H1 (cell line): ENCODE data around the gene IFIT1. TPM values are rescaled to one million over a fixed set of nuclear protein-coding genes. Genes with fewer than 3 reads are reported as not detected.

Experiments used
- CTCF ChIA-PET: fragments of 300-600 bp; sonication (Branson Sonifier 250); formaldehyde crosslinking; loops from one replicate; lab custom pipeline; 2021; ENCODE audit not compliant: partially characterized antibody; lab: Charles Lee
- POLR2A ChIA-PET: fragments of 300-600 bp; sonication (Branson Sonifier 250); formaldehyde crosslinking; loops from one replicate; lab custom pipeline; 2021; ENCODE audit warnings: inconsistent platforms; ENCODE audit not compliant: partially characterized antibody; lab: Charles Lee
- DNase-seq, 2 experiments: peaks; one replicate each; pipeline versions ENCODE4 v3.0.0 to v3.0.0-alpha.2; 2010 to 2022; ENCODE audit warnings: low spot score in 2 of 2, low read depth in 1 of 2, mixed read lengths in 1 of 2
- FAIRE-seq: peaks from 2 replicates; lab custom pipeline; 2011; peaks lifted over from hg19 to GRCh38; lab: Jason Lieb, UNC
- H2AFZ ChIP-seq: 2 replicates; pipeline ENCODE4 v1.8.1; 2012; ENCODE audit warnings: low read length, inconsistent platforms
- H2AK5ac ChIP-seq: 2 replicates; pipeline ENCODE4 v1.6.1; 2013; ENCODE audit warnings: low read depth, low read length
- H2BK120ac ChIP-seq: replicated peaks from 2 replicates; pipeline ENCODE3; 2013; ENCODE audit warnings: low read depth, low read length, inconsistent platforms
- H2BK12ac ChIP-seq: 2 replicates; pipeline ENCODE4 v1.6.1; 2013; ENCODE audit warnings: low read depth, low read length
- H2BK15ac ChIP-seq: 2 replicates; pipeline ENCODE4 v1.6.1; 2013; ENCODE audit warnings: low read length
- H2BK20ac ChIP-seq: 2 replicates; pipeline ENCODE4 v1.6.1; 2013; ENCODE audit warnings: low read length
- H2BK5ac ChIP-seq: 2 replicates; pipeline ENCODE4 v1.6.1; 2013; ENCODE audit warnings: low read depth, low read length
- H3K14ac ChIP-seq: 2 replicates; pipeline ENCODE4 v1.6.1; 2013; ENCODE audit warnings: inconsistent platforms; ENCODE audit not compliant: insufficient read length
- H3K18ac ChIP-seq: 2 replicates; pipeline ENCODE4 v1.6.1; 2013; ENCODE audit warnings: low read length; ENCODE audit errors: extremely low read depth
- H3K23ac ChIP-seq: 2 replicates; pipeline ENCODE4 v1.6.1; 2013; ENCODE audit warnings: inconsistent platforms; ENCODE audit not compliant: insufficient read length
- H3K23me2 ChIP-seq: 2 replicates; pipeline ENCODE4 v1.6.1; 2013; ENCODE audit warnings: low read depth, low read length
- H3K27ac ChIP-seq: 2 replicates; pipeline ENCODE4 v1.6.1; 2011; ENCODE audit warnings: low read depth, low read length, inconsistent platforms
- H3K27me3 ChIP-seq, 4 experiments: replicated peaks in 1 of 4; 1 replicate in 1 of 4; 2 replicates in 3 of 4; pipeline versions ENCODE4 v1.6.1 to v1.8.1; 2011 to 2013; ENCODE audit warnings: low read length in 3 of 4, mild to moderate bottlenecking in 3 of 4, inconsistent platforms in 2 of 4, mixed read lengths in 2 of 4, moderate library complexity in 1 of 4; ENCODE audit not compliant: control insufficient read depth in 3 of 4, insufficient read depth in 3 of 4; ENCODE audit errors: extremely low read depth in 1 of 4
- H3K36me3 ChIP-seq, 4 experiments: 2 replicates each; pipeline versions ENCODE4 v1.6.1 to v1.8.1; 2011 to 2013; ENCODE audit warnings: mild to moderate bottlenecking in 4 of 4, low read length in 3 of 4, moderate library complexity in 2 of 4, control low read depth in 1 of 4, inconsistent platforms in 1 of 4; ENCODE audit not compliant: insufficient read depth in 4 of 4, control insufficient read depth in 2 of 4
- H3K4ac ChIP-seq: replicated peaks from 2 replicates; pipeline ENCODE3; 2013; ENCODE audit warnings: low read length, low read depth, mixed read lengths, inconsistent platforms; ENCODE audit not compliant: insufficient read length
- H3K4me1 ChIP-seq, 4 experiments: replicated peaks in 1 of 4; 1 replicate in 1 of 4; 2 replicates in 3 of 4; pipeline versions ENCODE4 v1.6.1 to v1.8.1; 2011 to 2013; ENCODE audit warnings: low read length in 3 of 4, inconsistent platforms in 2 of 4, mixed read lengths in 1 of 4; ENCODE audit not compliant: insufficient read depth in 4 of 4, control insufficient read depth in 3 of 4
- H3K4me2 ChIP-seq, 2 experiments: 2 replicates each; pipeline versions ENCODE4 v1.6.1 to v1.8.1; 2011 to 2013; ENCODE audit warnings: low read depth in 2 of 2, low read length in 2 of 2, control low read depth in 1 of 2, inconsistent platforms in 1 of 2, mild to moderate bottlenecking in 1 of 2; ENCODE audit not compliant: insufficient read depth in 1 of 2
- H3K4me3 ChIP-seq, 4 experiments: fragments of 200-600, 300-600 bp in 1 of 4; sonication (generic), shearing (Covaris generic), sonication (Bioruptor Twin) in 1 of 4; 2 replicates each; pipeline versions ENCODE4 v1.5.1 to v1.8.1; 2011 to 2016; ENCODE audit warnings: low read length in 4 of 4, low read depth in 3 of 4, control low read depth in 2 of 4, inconsistent platforms in 2 of 4, mild to moderate bottlenecking in 2 of 4, mixed read lengths in 1 of 4, moderate library complexity in 1 of 4; ENCODE audit not compliant: insufficient read depth in 2 of 4; ENCODE audit errors: extremely low read depth in 1 of 4
- H3K56ac ChIP-seq: replicated peaks from 2 replicates; pipeline ENCODE3; 2013; ENCODE audit warnings: low read depth, mild to moderate bottlenecking, mixed read lengths, low read length, inconsistent platforms; ENCODE audit not compliant: insufficient read length
- H3K79me1 ChIP-seq: 2 replicates; pipeline ENCODE4 v1.6.1; 2013; ENCODE audit warnings: low read depth, low read length, control low read depth
- H3K79me2 ChIP-seq, 2 experiments: 2 replicates each; pipeline versions ENCODE4 v1.6.1 to v1.8.1; 2012 to 2013; ENCODE audit warnings: low read length in 2 of 2, mild to moderate bottlenecking in 2 of 2, inconsistent platforms in 1 of 2; ENCODE audit not compliant: insufficient read depth in 2 of 2, control insufficient read depth in 1 of 2
- H3K9ac ChIP-seq, 4 experiments: replicated peaks in 1 of 4; 1 replicate in 1 of 4; 2 replicates in 3 of 4; pipeline versions ENCODE4 v1.6.1 to v1.8.1; 2011 to 2013; ENCODE audit warnings: low read depth in 3 of 4, low read length in 3 of 4, control low read depth in 2 of 4, mild to moderate bottlenecking in 2 of 4, moderate library complexity in 2 of 4, inconsistent platforms in 1 of 4; ENCODE audit errors: extremely low read depth in 1 of 4
- H3K9me3 ChIP-seq, 2 experiments: 2 replicates each; pipeline versions ENCODE4 v1.6.1 to v1.8.1; 2012 to 2013; ENCODE audit warnings: mild to moderate bottlenecking in 2 of 2, moderate library complexity in 2 of 2, control low read depth in 1 of 2, inconsistent platforms in 1 of 2, low read depth in 1 of 2, low read length in 1 of 2, mixed read lengths in 1 of 2; ENCODE audit not compliant: insufficient read depth in 2 of 2
- H4K20me1 ChIP-seq, 2 experiments: replicated peaks in 1 of 2; 2 replicates each; pipeline versions ENCODE3 to v1.8.1; 2011 to 2013; ENCODE audit warnings: inconsistent platforms in 2 of 2, low read length in 2 of 2, mild to moderate bottlenecking in 1 of 2; ENCODE audit not compliant: insufficient read depth in 2 of 2, control insufficient read depth in 1 of 2
- H4K5ac ChIP-seq: 2 replicates; pipeline ENCODE4 v1.6.1; 2013; ENCODE audit warnings: low read length, low read depth, mixed read lengths, inconsistent platforms; ENCODE audit not compliant: insufficient read length
- H4K8ac ChIP-seq: 2 replicates; pipeline ENCODE4 v1.8.0; 2013; ENCODE audit warnings: mild to moderate bottlenecking, moderate library complexity, low read length, inconsistent platforms; ENCODE audit not compliant: insufficient read depth; ENCODE audit errors: extremely low read depth
- H4K91ac ChIP-seq: replicated peaks from 2 replicates; pipeline ENCODE3; 2013; ENCODE audit warnings: low read length, mixed read lengths, inconsistent platforms; ENCODE audit not compliant: insufficient read length
- MAFK ChIP-seq: IDR thresholded peaks from 2 replicates; pipeline ENCODE4 v1.6.1; 2012; ENCODE audit warnings: low read depth, mild to moderate bottlenecking, improper control_type of control experiment, low read length
- SP1 ChIP-seq: IDR thresholded peaks from 2 replicates; pipeline ENCODE4 v1.6.1; 2011; ENCODE audit warnings: low read depth, low read length
- WGBS, 2 experiments: shearing (Covaris generic) in 1 of 2; methylation state at CpG; one replicate each; pipeline versions ENCODE4 v1.1.6 to v1.1.7; 2013 to 2015; ENCODE audit warnings: low lambda C conversion rate in 2 of 2, mixed read lengths in 2 of 2, inconsistent platforms in 1 of 2, low coverage in 1 of 2, missing lambda C conversion rate in 1 of 2; ENCODE audit not compliant: insufficient replicate concordance in 2 of 2, insufficient coverage in 1 of 2, insufficient read length in 1 of 2; ENCODE audit errors: extremely low coverage in 1 of 2, missing lambda C conversion rate in 1 of 2; 5-methylcytosine and 5-hydroxymethylcytosine counted together
- polyA plus RNA-seq, 7 experiments: library from polyadenylated mRNA; depleted of rRNA in 3 of 7; stranded (reverse) in 5 of 7; unstranded in 2 of 7; fragments of >200 nt in 5 of 7; fragments of 200-250 nt in 2 of 7; gene quantifications; 1 replicate in 5 of 7; 2 replicates in 1 of 7; 4 replicates in 1 of 7; pipeline versions ENCODE4 v1.2.1 to v1.2.3, GENCODE V29; 2011 to 2013; ENCODE audit warnings: missing spikeins in 2 of 7, mixed read lengths in 2 of 7
- total RNA-seq: library from RNA; stranded (reverse); fragmentation: NEBNext Ultra II Directional; extraction: Animal tissue kit (Norgen Biotek cat#: 25700); gene quantifications from 2 replicates; pipeline ENCODE4 v1.2.1, GENCODE V29; 2021

IFIT1 gene
- total and polyA plus RNA-seq, 2 of the 8 experiments (the other 6 are each of a cell fraction or from before 2014, with no cell fraction given) = 0.94 to 1.5 TPM

- Histone ChIP-seq H2BK12ac (no peak overlapping the region), H3K4me2 (no peak overlapping the region), H3K4me3 (no peak overlapping the region), H3K79me2 (no peaks in the 10 kb centered on the region), H4K91ac (no peak overlapping the region), H2AFZ (no peak overlapping the region), H3K14ac (no peak overlapping the region), H3K4me1 (no peaks in the 10 kb centered on the region), H2BK20ac (no peak overlapping the region), H3K9ac (no peak overlapping the region), H4K8ac (no peak overlapping the region), H3K9me3 (no peaks in the 10 kb centered on the region), H3K4ac (no peak overlapping the region), H3K23me2 (no peaks in the 10 kb centered on the region; the same call in 1 of the 2 replicates), H3K56ac (no peak overlapping the region), H3K18ac (no peak overlapping the region), H3K79me1 (no peaks in the 10 kb centered on the region), H4K5ac (no peak overlapping the region), H2BK120ac (no peak overlapping the region), H3K23ac (no peak overlapping the region), H2BK5ac (no peak overlapping the region), H4K20me1 (no peaks in the 10 kb centered on the region), H3K27ac (no peak overlapping the region), H2AK5ac (no peak overlapping the region), H3K27me3 (no peaks in the 10 kb centered on the region), H2BK15ac (no peak overlapping the region), H3K36me3 (no peaks in the 10 kb centered on the region)
- POLR2A ChIA-PET = interaction anchor here (0.9 kb wide), 1 partner anchor 191 kb away, joined by 3 read pairs; no protein-coding TSS in a partner anchor
- peak; percentile 9; the same call in 1 of the 2 replicates for TF ChIP-seq MAFK
- no peak for TF ChIP-seq SP1
- WGBS, 2 experiments = 63% methylated on average over 1 of the region's 1 CpG; no CpG with 5 or more reads in 1 of the 2 experiments
- DNase-seq (no peak), FAIRE-seq (no peak)
- CTCF ChIA-PET = interaction anchor here (0.6 to 2.7 kb wide), 5 partner anchors 14 to 192 kb away, joined by 3 to 22 read pairs (median 3); no protein-coding TSS in a partner anchor
Measured at GRCh38 chr10:89452193-89452592, 59.8 kb downstream of the IFIT1 start.
